Islet precursor cell (in vitro differentiated cells): ENCODE data around the gene LMO7.

ENCODE experiments used
- DNase-seq: peaks from one replicate; pipeline ENCODE4 v3.0.0-alpha.2; 2018

The LMO7 gene

GRCh38 chr13:75748874-75749273, 112.7 kb downstream of the LMO7 start:
- no peak for DNase-seq

DNA sequence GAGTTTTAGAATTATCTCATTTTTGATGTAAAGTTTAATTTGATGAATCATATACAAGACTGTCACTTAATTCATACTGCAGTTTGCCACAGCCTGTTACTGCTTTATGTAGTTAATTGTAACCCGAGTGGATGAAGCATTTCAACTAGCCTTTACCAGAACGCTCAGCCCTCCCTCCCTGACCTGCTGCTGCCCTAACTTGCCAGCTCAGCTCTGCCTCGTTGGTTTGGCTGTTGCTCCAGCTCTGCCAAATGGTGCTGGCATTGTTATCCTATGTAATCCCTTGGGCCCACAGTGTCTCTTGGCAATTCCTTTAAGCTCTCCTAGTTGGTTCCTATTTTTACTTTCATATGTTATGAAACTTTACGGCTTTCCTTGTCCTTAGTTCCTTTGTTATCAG, 113.3 kb downstream of the LMO7 start:
- DNase-seq: no peak

DNA sequence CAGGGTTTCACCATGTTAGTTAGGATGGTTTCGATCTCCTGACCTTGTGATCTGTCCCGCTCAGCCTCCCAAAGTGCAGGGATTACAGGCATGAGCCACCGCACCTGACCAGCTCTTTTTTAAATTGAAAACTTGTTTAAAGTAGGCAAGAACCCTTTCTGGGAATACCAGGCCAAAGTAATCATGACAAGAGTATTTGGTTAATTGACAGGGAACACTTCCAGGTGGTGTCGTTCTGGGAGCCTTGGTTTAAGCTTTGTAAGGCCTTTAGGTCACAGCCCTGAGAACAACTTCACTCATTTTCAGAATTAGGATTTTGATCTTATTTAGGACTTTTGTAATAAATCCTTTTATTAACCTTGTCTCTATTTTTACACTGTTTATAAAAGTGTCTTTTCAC, 115.2 kb downstream of the LMO7 start:
- DNase-seq: no peak

GRCh38 chr13:75752826-75753225, 116.7 kb downstream of the LMO7 start:
- DNase-seq: no peak

DNA sequence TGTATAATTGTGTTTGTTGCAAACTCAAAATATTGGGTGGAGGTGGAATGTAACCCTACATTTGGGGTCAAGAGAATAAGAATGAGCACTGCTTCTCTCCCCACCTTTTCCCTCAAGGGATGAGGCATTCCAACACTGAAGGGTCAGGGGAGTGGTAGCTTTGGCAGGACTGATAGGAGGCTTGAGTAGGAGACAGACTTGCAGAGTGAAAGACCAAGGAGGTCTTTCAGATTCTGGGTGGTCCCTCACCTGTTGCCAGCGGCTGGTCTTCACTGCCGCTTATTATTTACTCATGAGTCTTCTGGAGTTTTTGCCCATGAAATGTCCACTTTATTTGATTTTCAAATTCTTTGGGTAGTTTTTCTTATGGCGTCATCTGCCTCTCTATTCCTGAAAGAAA, 118.8 kb downstream of the LMO7 start:
- no peak for DNase-seq

DNA sequence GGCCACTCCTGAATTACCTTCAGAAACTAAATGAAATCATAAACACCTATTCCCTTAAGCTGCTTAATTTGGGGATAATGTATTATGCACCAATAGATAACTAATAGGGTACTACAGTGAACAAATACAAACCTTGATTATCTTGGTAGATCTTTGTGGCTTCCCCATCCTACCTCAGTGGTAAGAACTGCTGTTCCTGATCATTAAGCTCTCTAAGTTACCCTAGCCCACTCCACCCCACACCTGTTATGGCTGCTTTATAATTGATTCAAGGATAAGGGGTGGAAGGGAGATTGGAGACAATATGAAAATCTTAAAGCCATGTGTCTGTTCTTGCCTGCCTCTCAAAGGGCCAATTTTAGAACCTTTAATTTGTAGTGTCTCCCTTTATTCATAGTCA, 121.2 kb downstream of the LMO7 start:
- no peak for DNase-seq

DNA sequence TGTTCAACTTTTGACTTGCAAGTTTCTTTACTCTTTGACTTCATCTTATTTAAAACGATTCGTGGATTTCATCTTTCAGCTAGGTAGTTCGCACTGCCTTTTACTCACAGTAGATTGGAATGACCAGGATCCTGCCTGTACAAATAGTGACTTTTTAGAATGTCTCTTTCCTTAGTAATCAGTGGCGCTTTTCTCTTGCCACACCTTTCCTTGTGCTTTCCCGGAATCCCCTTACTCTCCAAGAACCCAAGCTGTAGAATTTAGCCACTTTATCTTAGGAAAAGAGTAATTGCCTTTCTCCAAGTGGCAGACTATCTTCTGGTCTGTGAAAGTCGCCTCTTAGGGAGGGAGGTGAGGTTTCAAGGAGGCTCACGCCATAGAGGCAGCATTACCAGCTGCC, 123.4 kb downstream of the LMO7 start:
- no peak for DNase-seq

DNA sequence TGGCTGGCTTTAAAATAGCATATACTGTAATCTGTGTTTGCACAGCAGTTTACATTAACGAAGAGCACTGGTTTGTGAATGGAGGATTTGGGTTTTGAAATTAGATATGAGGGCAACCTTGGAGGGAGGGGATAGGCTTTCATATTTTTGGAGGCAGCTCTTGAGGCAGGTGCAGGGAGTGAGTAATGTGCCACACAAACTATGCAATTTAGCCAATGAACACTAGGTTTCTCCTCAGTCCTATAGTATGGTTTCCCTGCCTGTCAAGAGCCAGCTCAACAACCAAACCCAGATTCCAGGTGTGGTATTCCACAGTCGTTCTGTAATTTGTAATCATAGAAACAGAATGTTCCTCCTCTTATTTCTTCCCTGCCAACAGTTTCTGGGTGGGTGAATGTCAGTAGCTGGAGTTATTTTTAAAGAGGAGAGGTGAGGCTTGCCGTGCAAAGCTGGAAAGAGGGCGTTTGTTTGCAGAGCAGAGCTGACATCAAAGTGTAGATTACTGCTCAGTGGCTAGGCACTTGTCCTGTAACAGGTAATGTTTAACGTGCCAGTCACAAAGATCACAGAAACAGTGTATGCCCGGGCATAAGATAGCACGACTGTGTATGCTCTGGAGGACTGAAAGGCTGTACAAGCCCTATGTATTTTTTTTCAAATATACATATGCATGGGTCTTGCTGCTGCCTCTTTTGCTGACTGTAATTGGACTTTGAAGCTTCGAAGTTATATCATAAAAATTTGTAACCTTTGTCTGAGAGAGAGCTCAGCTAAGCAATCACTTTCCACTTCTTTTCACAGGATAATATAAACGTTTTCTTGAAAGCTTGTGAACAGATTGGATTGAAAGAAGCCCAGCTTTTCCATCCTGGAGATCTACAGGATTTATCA, 124.2 kb downstream of the LMO7 start:
- DNase-seq: no peak

DNA sequence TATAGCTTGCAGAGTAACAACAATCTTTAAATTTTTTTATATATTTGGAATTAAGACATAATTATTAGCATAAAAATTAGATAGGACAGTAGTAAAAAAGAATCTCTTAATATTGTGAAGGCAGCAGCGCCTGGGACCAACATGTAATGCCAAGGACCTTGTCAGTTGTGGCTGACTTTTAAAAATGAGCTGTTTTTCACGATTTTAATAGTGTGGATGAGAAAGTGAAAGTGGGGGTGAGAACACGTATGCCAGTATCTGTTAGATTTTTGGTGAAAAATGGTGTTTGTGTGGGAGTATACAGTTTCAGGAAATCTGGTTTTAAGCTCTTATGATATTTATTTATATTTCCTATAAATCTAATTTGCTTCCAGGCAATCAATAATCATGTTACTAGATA, 125.2 kb downstream of the LMO7 start:
- no peak for DNase-seq

- no peak for DNase-seq
Observed at GRCh38 chr13:75762076-75762937, 126.2 kb downstream of the LMO7 start.

DNA sequence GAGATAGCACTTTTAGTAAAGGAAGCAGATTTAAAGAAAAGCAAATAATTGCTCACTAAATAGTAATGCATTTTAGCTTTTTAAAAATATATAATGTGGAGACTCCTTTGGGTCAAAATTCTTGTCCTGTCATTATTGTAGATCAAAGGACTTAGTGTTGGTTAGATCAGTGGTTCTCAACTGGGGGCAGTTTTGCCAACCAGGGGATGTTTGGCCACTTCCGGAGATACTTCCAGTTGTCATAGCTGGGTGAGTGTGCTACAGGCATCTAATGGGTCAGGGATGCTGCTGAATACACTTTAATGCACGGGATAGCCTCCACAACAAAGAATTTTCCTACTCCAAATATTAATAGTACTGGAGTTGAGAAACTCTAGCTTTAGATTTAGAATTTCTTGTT, 126.8 kb downstream of the LMO7 start:
- no peak for DNase-seq

- no peak for DNase-seq
Observed at GRCh38 chr13:75763512-75763911, 127.4 kb downstream of the LMO7 start.

GRCh38 chr13:75764251-75764925, 128.3 kb downstream of the LMO7 start:
- DNase-seq: no peak

GRCh38 chr13:75764926-75765310, 128.8 kb downstream of the LMO7 start:
- DNase-seq: no peak

GRCh38 chr13:75766636-75767035, 130.5 kb downstream of the LMO7 start:
- no peak for DNase-seq

DNA sequence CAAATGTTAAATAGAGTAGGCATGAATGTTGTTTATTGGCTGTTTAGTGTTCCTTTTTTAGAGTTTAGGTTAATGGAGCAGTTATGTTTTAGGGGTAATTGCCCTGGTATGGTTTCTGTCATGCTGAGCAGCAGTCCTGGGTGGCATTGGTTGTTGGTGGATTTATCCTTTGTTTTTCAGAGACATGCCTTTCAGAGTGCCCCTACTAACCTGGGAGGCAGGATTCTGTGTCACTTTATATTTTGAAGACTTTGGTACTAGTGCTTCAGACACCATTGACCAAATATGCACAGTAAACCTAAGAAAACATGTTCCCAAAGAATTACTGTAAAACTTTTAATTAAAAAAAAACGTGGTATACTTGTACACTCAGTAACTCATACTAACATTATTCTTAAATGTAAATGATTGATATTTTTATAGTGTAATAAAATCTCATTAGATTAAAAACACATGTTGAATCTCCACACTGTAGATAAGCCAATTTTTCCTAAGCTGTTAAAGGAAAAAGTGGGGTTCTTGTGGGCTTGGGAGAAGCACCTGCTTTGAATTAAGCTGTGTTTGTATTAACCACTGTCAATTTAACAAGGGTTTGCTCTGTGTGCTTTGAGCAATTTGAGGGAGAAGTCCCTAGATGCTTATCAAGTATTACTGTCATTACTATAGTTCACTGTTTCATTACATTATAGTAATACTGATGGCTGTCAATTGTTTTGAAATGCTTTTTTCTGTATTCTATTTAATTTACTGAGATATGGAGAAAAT, 133.2 kb downstream of the LMO7 start:
- no peak for DNase-seq

DNA sequence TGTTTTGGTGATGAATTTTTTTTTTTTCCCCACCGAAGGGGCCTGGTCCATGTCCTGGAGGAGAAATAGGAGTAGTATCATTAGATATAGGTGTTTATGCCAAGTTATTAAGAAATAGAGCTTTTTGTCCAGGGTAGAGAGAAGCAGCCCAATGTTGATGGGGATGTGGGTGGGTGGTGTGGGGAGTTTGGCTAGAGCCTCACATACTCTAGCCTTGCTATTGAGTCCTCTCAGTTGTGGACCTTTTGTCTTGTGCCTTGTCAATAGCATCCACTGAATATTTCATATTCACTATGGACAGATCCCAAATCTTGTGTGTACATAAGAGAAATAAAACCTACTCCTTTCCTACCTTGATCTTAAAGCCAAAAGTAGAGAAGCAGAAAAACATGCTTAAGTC, 134.0 kb downstream of the LMO7 start:
- no peak for DNase-seq

DNA sequence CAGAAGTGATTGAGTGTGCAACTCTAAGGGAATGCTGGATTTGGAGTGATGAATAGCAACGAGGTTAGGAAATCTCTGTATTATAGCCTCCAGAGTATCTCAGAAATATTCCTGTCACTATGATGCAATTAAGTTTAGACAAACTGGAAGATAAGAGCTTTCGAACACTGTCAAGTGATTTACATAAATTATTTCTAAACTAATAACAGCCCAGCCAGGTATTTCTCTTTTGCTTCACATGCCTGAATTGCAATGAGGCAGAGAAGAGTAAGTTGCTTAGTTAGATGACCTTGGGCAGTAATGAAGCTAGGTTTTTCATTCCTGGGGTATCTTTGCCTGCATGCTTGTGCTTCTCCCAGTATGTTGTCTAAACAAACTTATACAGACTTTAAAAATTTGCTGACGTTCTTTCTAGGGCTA, 134.5 kb downstream of the LMO7 start:
- DNase-seq: no peak

DNA sequence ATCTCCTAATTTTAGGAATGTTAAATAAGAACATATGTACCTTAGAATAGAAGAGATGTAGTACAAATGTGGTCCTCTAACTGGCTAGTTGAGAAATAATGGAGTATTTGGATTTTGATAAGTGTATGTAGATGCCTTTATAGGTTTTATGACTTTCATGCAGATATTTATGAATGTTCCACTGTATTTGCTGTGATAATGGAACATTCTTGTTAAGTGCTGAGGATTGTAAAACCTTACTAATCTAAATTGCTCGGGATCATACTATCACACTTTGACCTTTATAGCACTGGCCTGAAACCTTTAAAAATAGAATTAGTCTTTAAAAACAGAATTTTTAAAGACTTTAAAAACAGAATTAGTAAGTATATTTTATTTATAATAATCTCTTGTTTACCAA, 135.1 kb downstream of the LMO7 start:
- DNase-seq: no peak

DNA sequence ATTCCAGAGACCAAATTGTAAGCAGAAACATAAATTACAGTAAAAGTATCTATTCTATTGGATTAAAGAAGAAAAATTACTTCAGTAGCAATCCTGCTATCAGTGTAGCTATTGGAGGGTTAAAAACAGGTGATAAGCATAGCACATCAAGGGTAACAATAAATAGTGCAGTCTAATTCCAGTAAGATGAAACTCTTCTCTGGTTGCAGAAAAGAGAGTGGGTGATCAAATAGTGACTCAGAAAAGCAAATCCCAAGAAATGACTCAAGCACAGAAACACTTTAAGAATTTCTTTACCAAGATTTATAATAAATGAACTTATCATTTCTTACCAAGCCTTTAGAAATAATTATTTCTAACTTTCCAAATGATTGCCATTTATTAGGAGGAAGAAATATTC, 135.7 kb downstream of the LMO7 start:
- DNase-seq: no peak

- no peak for DNase-seq
Observed at GRCh38 chr13:75774176-75774575, 138.0 kb downstream of the LMO7 start.

GRCh38 chr13:75776550-75776949, 140.4 kb downstream of the LMO7 start:
- DNase-seq: no peak

DNA sequence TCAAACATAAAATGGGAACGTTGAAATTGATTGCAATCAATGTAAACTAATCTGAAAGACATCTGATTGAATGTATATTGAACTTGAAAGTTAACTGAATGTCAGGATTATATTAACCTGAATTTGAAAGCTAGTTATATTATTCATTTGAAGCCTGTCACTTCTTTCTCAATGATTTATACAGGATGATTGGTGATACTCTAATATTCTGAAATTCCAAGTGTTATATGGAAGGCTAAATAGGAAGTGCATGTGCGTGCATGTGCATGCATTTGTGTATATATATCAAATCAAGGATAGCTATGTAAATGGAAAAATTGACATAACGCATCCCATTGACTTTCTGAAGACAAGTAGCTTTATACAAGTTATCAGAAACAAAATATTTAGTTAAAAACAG, 143.3 kb downstream of the LMO7 start:
- DNase-seq: no peak
